GM19099 (cell line): ENCODE results near the gene HDAC2.

Experiments used
- POLR2A ChIP-seq: IDR thresholded peaks from 3 replicates; pipeline ENCODE4 v1.6.1; 2011; ENCODE audit warnings: low read depth; ENCODE audit not compliant: insufficient read length; ENCODE audit errors: extremely low read depth

Gene HDAC2

GRCh38 chr6:113888956-113889630, 81.9 kb downstream of the HDAC2 start:
- no peak for TF ChIP-seq POLR2A

DNA sequence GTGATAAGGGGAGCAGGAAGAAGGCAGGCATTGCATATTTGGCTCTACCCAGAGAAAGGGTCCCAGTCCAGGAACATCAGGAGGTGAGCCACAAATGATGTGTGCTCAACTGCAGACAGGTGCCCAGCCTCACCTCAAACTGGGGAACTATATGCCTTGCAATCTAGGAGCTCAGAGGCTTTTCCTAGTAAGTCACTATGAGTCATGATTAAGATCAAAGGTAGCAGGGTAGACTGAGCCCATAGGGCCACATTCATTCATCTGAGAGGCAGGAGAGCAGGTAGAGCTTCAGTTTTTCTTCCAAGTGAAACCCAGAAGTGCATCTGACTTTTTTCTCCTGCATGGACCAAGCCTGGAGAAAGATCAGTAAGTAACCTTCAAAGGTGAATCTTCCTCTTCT, 82.5 kb downstream of the HDAC2 start:
- TF ChIP-seq POLR2A = no peak

GRCh38 chr6:113886512-113886911, 84.4 kb downstream of the HDAC2 start:
- TF ChIP-seq POLR2A = no peak

GRCh38 chr6:113884011-113884410, 86.9 kb downstream of the HDAC2 start:
- no peak for TF ChIP-seq POLR2A
